ENCODE data around the gene DPEP1. TPM values are rescaled to one million over a fixed set of nuclear protein-coding genes. Genes with fewer than 3 reads are reported as not detected.

DPEP1 gene
- total RNA-seq, 1 experiment from 2014 or later: 1.1 TPM

DNA sequence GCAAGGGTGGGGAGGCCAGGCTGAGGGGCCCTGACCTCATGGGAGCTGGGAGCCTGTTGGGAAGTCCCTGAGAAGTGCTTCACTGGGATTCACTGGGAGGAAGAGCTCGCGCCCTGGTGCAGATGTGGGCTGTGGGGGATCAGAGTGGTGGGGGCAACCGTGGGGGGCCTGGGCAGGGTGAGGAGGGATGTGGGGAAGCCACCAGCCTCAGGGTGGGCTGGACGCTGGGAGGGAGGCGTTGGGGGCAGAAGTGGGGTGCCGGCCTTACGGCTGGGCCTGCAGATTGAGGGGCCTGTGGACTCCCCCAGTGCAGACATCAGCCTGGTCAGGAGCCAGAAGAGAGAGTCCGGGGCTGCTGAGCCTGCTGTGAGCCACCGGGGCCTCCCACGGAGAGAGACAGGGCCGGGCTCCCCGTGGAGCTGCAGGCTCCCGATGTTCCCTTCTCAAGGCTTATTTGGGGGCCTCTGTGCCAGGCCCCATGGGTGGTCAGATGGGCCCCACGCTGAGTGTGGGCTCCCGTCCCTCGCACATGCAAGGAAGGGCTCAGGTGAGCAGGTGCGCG is 7.8 kb downstream of the DPEP1 start:
- H3K79me1 ChIP-seq (ENCODE audit: insufficient read depth, low read depth, low read length, poor library complexity, severe bottlenecking): no peaks in the 10 kb centered on the region
- no peaks in the 10 kb centered on the region for H3K23me2 ChIP-seq (ENCODE audit: insufficient read length, low read depth, low read length, poor library complexity, severe bottlenecking)
- TF ChIP-seq, protein P1, sequence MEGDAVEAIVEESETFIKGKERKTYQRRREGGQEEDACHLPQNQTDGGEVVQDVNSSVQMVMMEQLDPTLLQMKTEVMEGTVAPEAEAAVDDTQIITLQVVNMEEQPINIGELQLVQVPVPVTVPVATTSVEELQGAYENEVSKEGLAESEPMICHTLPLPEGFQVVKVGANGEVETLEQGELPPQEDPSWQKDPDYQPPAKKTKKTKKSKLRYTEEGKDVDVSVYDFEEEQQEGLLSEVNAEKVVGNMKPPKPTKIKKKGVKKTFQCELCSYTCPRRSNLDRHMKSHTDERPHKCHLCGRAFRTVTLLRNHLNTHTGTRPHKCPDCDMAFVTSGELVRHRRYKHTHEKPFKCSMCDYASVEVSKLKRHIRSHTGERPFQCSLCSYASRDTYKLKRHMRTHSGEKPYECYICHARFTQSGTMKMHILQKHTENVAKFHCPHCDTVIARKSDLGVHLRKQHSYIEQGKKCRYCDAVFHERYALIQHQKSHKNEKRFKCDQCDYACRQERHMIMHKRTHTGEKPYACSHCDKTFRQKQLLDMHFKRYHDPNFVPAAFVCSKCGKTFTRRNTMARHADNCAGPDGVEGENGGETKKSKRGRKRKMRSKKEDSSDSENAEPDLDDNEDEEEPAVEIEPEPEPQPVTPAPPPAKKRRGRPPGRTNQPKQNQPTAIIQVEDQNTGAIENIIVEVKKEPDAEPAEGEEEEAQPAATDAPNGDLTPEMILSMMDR (conservative IDR thresholded peaks at IDR 0.05): no peak
- no peak overlapping the region for H3K27ac ChIP-seq (ENCODE audit: insufficient read length, low read depth, low read length)
- H2BK12ac ChIP-seq (ENCODE audit: insufficient read length, low read depth, low read length): no peak overlapping the region
- no peak overlapping the region for H4K91ac ChIP-seq (ENCODE audit: insufficient read length, low read depth, low read length)
- peaks cover 9 to 53% of the 10 kb centered on the region in 2 experiments for H3K4me1 Mint-ChIP-seq
- no peak overlapping the region for H2BK5ac ChIP-seq (ENCODE audit: insufficient read length, low read length)
- H2BK120ac ChIP-seq (ENCODE audit: low read depth, low read length, poor library complexity, severe bottlenecking): no peak overlapping the region
- no peak overlapping the region for H3K23ac ChIP-seq (ENCODE audit: insufficient read length, low read depth, low read length)
- no peak overlapping the region for H2AFZ ChIP-seq (ENCODE audit: low read length)
- no peak overlapping the region for H3K4me2 ChIP-seq (ENCODE audit: insufficient read depth, insufficient read length, low read length)
- peaks cover 2% of the 10 kb centered on the region; the same call in 1 of the 2 replicates for H3K27me3 ChIP-seq (ENCODE audit: insufficient read depth, low read length)
- H3K4me1 ChIP-seq (ENCODE audit: insufficient read depth, low read length): no peaks in the 10 kb centered on the region; the same call in 1 of the 2 replicates
- H3K27ac Mint-ChIP-seq: no peak overlapping the region; a peak in 1 of 7 replicates
- H3K36me3 Mint-ChIP-seq (ENCODE audit: insufficient read depth in 1 of 3, low read depth in 3 of 3): peaks cover 0 to 3% (median 3%) of the 10 kb centered on the region in 3 experiments; a peak in 3 of 7 replicates
- H3K27me3 Mint-ChIP-seq (ENCODE audit: low read depth): peaks cover 38% of the 10 kb centered on the region
- H3K9me3 ChIP-seq (ENCODE audit: control insufficient read depth, low read depth, low read length): no peaks in the 10 kb centered on the region
- H3K18ac ChIP-seq (ENCODE audit: insufficient read length, low read depth, low read length): no peak overlapping the region
- H3K56ac ChIP-seq (ENCODE audit: insufficient read length, low read depth, low read length): no peak overlapping the region
- H3K14ac ChIP-seq (ENCODE audit: insufficient read depth, low read length): no peak overlapping the region
- no peak overlapping the region for H4K5ac ChIP-seq (ENCODE audit: insufficient read length, low read depth, low read length)
- H3K4ac ChIP-seq (ENCODE audit: low read depth, low read length): no peak overlapping the region
- H2BK20ac ChIP-seq (ENCODE audit: low read depth, low read length, poor library complexity, severe bottlenecking): no peak overlapping the region
- H2BK15ac ChIP-seq (ENCODE audit: low read depth, low read length): no peak overlapping the region
- no peak overlapping the region for H4K8ac ChIP-seq (replicated peaks; ENCODE audit: insufficient read length, low read depth, low read length)
- no peaks in the 10 kb centered on the region for H4K20me1 ChIP-seq (ENCODE audit: control insufficient read depth, insufficient read depth, insufficient read length)
- no peaks in the 10 kb centered on the region for H3K79me2 ChIP-seq (ENCODE audit: insufficient read depth, low read length)
- H3T11ph ChIP-seq (ENCODE audit: low read length): no peak overlapping the region
- H3K9ac ChIP-seq (ENCODE audit: extremely low read depth, insufficient read length, low read length): no peak overlapping the region
- no peak overlapping the region for H2AK5ac ChIP-seq (ENCODE audit: insufficient read length, low read length)
- DNase-seq: no peak
- WGBS (ENCODE audit: extremely low coverage, insufficient read length, low lambda C conversion rate): no CpG with 5 or more reads among the region's 18 CpGs
- no peak overlapping the region for H3K4me3 Mint-ChIP-seq
- peaks cover 0 to 2% of the 10 kb centered on the region in 2 experiments; a peak in 2 of 5 replicates for H3K9me3 Mint-ChIP-seq

All from H9 (cell line).